PC-3 (cell line): ENCODE measurements around the gene DIAPH2.

ENCODE experiments used
- EZH2 ChIP-seq: fragments of 300-600 bp; sonication (generic); IDR thresholded peaks from one replicate; pipeline ENCODE4 v1.6.1; 2017; ENCODE audit warnings: antibody characterized with exemption, mild to moderate bottlenecking, low read length; ENCODE audit not compliant: unreplicated experiment
- EZH2phosphoT487 ChIP-seq: fragments of 300-600 bp; sonication (generic); IDR thresholded peaks from 2 replicates; pipeline ENCODE4 v1.6.1; 2018; ENCODE audit warnings: mild to moderate bottlenecking, antibody characterized with exemption, low read length, borderline replicate concordance
- TF ChIP-seq, protein P1 (sequence below): fragments of 300-600 bp; sonication (generic); conservative IDR thresholded peaks from 2 replicates; pipeline ENCODE4 v1.5.1; 2017; ENCODE audit warnings: antibody characterized with exemption, low read depth, mild to moderate bottlenecking, low read length

DNA sequence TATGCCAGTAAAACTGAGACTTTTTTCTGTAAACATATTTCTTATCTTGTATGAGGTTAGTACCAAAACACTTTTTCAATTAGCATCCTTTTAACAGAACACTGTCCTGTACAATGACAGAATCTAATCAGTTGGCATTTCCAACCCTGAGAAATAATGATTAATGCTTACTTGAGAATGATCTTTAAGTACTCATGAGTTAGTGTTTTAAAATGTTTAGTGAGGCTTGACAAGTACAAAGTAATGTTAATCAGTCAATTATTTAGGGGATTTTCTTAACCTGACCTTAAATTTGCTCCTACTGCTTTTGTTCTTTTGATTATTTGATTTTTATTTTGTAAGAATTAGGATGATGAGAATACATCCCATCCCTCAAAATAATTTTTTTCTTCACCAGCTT, 695.6 kb downstream of the DIAPH2 start:
- TF ChIP-seq, protein P1, sequence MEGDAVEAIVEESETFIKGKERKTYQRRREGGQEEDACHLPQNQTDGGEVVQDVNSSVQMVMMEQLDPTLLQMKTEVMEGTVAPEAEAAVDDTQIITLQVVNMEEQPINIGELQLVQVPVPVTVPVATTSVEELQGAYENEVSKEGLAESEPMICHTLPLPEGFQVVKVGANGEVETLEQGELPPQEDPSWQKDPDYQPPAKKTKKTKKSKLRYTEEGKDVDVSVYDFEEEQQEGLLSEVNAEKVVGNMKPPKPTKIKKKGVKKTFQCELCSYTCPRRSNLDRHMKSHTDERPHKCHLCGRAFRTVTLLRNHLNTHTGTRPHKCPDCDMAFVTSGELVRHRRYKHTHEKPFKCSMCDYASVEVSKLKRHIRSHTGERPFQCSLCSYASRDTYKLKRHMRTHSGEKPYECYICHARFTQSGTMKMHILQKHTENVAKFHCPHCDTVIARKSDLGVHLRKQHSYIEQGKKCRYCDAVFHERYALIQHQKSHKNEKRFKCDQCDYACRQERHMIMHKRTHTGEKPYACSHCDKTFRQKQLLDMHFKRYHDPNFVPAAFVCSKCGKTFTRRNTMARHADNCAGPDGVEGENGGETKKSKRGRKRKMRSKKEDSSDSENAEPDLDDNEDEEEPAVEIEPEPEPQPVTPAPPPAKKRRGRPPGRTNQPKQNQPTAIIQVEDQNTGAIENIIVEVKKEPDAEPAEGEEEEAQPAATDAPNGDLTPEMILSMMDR: no peak
- TF ChIP-seq EZH2phosphoT487 (no peak), EZH2 (no peak)
